GM18505 (cell line): ENCODE results near the gene SELP.
A peak's percentile ranks its signal among the peaks of the same experiment; 100 is the strongest.

Experiments used
- ATAC-seq: cut with Tn5 transposase; IDR thresholded peaks from one replicate; pipeline ENCODE4 v1.9.1; 2021; ENCODE audit not compliant: unreplicated experiment
- POLR2A ChIP-seq: IDR thresholded peaks from 4 replicates; pipeline ENCODE4 v1.6.1; 2011; ENCODE audit warnings: borderline replicate concordance; ENCODE audit not compliant: insufficient read depth, insufficient read length; ENCODE audit errors: extremely low read depth

Gene SELP

DNA sequence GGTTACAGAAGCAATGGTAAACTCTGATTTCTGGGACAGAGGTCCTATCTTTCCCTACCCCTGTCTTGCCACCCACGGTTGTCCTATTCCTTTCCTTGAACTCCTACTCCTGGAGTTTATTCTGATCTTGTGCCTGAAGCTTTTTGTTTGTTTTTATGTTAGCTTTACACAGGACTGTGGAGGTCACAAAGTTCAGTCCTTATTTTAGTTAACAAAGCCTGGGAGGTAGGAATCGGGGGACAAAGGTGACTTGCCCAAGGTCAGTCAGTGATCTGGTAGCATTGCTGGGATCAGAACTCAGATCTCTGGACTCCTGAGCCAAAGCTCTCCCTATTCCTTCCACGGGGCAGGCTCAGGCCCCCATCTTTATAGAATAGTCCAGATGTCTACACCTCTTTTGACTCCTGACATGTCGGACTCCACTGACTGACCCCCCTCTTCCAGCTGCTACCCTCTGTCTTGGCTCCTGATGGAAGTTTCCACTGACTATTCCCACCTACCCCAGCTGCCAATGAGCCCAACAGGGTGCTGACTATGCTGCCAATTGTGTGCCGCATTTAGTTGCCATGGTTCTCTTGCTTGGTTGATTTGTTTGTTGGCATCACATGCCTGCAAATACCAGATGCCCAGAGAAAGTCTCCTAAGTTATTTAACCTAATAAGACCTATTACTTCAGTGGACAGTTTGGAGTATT is 53.5 kb downstream of the SELP start:
- no peak for ATAC-seq
- no peak for TF ChIP-seq POLR2A

DNA sequence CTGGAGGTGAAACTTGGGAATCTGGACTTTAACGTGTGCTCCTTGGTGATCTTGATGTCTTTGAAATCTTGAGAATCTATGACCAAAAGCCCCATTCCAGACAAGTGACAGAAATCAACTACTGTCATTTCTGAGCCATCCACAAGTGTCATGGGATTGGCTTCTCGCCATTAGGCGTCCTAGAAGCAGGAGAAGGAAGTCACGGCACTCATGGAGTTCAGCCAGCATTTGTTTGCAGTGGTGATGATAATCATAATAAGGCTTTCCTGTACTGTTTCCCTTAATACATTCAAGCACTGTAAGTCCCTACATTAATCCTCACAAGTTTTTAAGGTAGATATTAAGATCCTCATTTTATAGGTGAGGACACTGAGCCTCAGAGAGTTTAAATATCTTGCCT is 55.6 kb downstream of the SELP start:
- no peak for TF ChIP-seq POLR2A

DNA sequence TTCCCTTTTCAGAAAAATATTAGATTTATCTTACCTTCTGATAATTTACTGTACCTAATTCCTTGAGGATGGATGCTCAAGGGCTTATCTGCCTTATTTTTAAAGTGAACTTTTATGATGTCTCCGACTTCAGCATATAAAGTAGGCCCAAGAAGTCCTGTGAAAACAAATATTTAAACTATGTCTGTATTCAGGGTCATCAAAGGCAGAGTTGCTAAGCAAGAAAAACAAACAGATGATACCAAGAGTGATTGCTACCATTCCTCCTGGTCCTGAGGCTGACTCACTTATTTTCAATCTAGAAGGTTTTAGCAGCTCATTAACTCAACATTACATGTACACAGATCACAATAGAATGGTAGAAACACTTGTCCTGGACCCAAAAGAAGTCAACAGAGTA is 57.7 kb downstream of the SELP start:
- TF ChIP-seq POLR2A: no peak
- no peak for ATAC-seq

More for the DNA sequence above, 55.6 kb downstream of the SELP start:
- no peak for ATAC-seq

DNA sequence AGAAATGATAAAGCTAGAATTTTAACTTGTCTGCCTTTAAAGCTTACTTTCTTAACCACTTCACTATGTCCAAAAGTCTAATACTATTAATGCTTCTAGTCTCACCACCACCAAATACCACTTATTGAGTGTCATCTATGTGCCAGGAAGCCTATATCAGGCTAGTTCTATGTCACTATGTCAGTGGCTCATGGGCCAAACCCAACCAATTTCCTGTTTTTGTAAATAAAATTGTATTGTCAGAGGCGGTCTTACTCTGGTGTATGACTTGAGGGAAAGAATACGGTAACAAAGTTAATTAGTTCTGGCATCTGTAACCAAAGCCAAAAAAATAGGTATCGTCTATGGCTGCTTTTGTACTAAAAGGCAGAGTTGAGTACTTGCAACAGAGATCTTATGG is 58.5 kb downstream of the SELP start:
- TF ChIP-seq POLR2A: no peak

DNA sequence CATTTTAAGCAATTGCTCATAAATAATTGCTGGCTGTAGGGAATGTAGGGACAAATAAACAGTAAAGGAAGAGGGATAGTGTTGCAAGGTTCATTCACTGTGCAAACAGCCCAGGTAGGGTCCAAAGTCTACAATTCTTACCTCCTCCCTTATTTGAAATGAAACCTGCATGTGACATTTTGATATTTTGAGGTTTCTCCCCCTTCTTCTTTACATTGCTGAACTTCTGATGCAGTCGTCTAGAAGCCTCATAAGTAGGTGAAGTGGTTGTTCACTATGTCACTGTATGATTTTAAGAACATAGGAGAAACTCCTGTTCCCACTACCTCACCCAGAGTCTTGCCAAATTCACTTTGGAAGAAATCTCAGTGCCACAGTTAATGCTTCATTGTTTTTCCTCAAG is 59.8 kb downstream of the SELP start:
- no peak for TF ChIP-seq POLR2A
- no peak for ATAC-seq

More for the DNA sequence above, 58.5 kb downstream of the SELP start:
- ATAC-seq: no peak

DNA sequence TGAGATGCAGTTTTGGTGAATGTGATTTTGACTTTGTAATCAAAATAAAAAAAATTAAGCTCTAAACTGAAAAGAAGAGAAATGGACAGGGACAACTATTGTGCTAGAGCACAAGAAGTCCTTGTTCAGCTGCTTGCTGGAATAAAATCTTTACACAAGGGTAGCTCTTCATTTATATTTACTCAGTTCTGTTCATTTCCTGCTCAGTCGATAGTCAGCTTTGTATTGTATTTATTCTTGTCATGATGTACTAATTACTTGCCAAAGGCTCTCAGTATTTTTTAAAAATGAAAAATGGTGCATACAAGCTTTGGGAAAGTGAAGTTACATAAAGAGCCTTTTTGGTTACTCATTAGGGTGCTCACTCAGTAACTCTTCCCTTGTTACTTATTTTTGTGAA is 61.4 kb downstream of the SELP start:
- TF ChIP-seq POLR2A: no peak
- no peak for ATAC-seq

DNA sequence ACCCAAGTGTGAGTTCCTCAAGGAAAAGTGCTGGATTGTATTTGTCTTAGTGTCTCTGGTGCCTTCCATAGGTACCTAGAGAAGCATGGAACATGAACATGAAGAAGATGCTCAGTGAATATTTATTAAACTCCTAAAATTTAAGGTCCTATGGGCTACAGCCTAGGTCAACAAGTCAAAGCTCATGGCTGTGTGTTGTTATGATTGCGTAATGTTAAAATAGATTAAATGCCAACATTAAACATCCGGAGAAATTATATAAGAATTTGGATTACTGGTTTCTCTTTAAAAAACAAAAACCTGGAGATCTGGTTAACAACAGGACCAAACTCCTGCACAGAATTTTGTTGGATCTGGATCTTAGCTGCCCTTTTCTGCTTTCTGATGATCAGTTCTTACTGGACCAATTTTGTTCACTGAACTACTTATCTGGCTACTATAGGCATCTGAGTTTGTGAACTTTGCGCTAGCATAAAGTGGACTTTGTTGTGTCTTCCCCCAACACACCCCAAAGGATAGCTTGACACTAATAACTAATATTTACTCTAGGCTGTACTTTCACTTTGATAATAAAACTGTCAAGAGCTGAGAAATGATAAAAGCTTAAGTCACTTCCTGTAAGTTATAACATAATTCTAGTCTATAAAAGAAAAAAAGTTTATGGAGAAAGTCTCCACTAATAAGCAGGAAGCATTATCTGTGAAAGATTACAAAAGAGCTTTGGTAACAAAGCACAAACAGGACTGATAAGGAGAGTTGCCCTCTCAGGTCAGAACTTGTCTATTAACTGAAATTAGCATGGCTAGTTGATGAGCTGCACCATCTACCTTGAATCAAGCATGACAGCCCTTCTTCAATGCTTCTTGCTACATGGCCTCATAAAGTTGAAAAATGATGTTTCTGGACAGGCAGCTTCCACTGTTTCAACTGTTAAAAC is 64.3 kb downstream of the SELP start:
- TF ChIP-seq POLR2A: no peak

DNA sequence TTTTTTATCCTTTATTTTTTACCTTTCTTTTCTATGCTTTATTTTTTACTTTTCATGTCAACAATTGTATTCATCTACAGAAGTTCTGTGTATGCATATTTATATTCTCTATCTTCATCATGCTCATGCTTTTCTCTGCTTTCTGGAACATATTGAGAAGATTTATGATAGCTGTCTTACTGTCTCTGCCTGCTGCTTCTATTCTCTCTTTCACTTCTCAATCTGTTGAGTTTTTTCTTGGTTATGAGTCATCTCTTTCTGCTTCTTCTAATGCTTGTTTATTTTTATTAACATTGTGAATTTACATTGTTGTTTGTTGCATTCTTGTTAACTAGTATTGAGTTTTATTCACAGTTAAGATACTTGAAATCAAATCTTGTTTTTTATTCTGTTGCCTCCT is 66.3 kb downstream of the SELP start:
- no peak for TF ChIP-seq POLR2A
- no peak for ATAC-seq

More for the DNA sequence above, 64.3 kb downstream of the SELP start:
- no peak for ATAC-seq

DNA sequence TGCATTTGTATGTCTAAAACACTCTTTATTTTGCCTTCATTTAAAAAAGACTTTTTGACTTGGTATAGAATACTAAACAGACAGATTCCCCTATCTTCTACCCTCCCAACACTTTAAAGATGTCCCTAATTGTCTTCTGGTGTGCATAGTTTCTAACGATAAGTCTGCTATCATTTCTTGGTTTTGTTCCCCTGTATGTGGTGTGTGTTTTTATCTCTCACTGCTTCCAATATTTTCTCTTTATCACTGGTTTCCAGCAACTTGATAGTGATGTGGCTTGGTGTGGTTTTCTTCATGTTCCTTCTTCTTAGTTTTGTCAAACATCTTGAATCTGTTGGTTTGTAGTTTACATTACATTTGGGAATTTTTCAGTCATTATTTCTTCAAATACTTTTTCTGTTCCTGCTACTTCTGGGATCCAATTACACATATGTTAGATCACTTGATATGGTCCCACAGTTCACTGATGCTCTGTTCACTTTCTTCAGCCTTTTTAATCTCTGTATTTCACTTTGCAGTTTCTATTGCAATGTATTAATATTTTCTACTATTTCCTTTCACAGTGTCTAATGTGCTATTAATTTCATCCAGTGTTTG is 66.8 kb downstream of the SELP start:
- TF ChIP-seq POLR2A: no peak
- no peak for ATAC-seq

DNA sequence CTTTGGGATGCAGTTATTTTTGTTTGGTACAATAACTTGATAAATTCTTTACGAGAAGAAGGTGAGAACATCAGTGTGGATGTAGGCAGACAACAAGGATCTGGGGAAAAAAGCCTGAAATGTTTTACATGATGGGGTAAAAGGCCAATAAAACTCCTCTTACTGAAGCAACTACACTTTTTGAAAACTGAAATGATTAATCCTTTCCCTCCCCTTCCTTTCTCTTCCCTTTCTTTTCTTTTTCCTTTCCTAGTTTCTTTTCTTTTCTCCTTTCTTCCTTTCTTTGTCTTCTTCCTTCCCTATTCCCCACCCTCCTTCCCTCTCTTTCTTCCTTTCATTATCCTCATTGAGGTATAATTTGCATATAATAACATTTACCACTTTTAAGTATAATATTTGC is 68.2 kb downstream of the SELP start:
- no peak for TF ChIP-seq POLR2A
- no peak for ATAC-seq

DNA sequence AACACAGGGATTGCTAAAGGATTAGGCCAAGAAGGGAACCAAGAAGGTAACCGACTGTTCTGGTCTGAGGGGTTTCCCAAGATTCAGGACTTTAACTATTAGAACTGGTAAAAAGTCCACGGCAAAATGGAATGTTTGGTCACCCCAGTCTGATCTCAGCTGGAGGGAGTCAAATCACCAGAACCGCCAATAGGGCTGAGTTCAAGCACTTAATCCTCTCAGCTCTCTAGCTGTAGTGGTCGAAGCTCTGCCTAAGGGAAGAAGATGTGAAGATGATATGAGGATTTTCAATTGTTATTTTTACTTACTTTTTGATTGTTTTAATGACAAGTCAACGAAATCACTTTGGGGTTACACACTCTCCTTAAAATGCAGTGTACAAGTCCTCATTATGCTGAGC is 72.8 kb downstream of the SELP start:
- ATAC-seq: no peak
- no peak for TF ChIP-seq POLR2A

DNA sequence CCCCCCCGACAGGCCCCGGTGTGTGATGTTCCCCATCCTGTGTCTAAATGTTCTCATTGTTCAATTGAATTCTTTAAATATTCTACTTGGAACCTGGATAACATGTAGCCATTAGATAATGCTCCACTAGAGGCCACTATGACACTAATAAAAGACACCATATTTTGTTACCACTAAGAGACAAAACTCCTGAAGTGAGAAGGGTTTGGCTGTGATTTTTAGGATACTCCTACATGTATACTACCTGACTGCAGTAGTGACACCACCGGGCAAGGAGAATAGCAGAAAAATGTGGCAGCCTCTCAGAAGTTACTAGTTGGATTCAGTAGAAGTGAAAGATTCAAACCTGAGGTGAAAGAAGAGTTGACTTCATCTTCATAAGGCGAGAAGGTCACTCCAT is 79.6 kb downstream of the SELP start:
- no peak for TF ChIP-seq POLR2A
- peak; percentile 64 for ATAC-seq

DNA sequence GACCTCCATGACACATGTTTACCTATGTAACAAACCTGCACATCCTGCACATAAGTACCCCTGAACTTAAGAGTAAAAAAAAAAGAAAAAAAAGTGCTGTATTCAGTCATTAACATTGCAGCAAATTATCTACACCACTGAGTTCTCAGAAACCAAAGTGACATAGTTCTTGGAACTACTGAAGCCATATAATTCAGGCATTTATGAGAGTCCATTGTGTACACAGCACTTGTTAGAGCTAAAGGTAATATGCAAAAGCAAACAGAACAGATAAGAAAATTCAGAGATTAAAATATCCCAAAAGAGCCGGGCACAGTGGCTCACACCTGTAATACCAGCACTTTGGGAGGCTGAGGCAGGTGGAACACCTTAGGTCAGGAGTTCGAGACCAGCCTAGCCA is 81.6 kb downstream of the SELP start:
- no peak for ATAC-seq
- TF ChIP-seq POLR2A: no peak
